Panc1 (cell line): Measurements from ENCODE around the gene KDM1B.

Source experiments
- CTCF ChIP-seq: fragments of 450-650 bp; IDR thresholded peaks from 2 replicates; pipeline ENCODE4 v1.5.1; 2017; ENCODE audit warnings: mild to moderate bottlenecking
- POLR2AphosphoS5 ChIP-seq: IDR thresholded peaks from 2 replicates; pipeline ENCODE4 v1.6.1; 2012; ENCODE audit warnings: mild to moderate bottlenecking, low read depth, low read length, moderate library complexity
- REST ChIP-seq, 2 experiments: IDR thresholded peaks; 2 replicates each; pipeline ENCODE4 v1.6.1; 2011 to 2012; ENCODE audit warnings: low read depth in 2 of 2, control low read depth in 1 of 2, low read length in 1 of 2, mild to moderate bottlenecking in 1 of 2, moderate library complexity in 1 of 2; ENCODE audit not compliant: insufficient read depth in 1 of 2

GRCh38 chr6:18243302-18243893 lies 88.2 kb downstream of the KDM1B start:
- no peak for TF ChIP-seq CTCF
- no peak for TF ChIP-seq REST (IDR thresholded peaks at IDR 0.05; ENCODE audit: insufficient read depth in 1 of 2, low read depth in 2 of 2, low read length in 1 of 2)
- no peak for TF ChIP-seq POLR2AphosphoS5
